ENCODE data around the gene POFUT2.

- TF ChIP-seq, protein P1, sequence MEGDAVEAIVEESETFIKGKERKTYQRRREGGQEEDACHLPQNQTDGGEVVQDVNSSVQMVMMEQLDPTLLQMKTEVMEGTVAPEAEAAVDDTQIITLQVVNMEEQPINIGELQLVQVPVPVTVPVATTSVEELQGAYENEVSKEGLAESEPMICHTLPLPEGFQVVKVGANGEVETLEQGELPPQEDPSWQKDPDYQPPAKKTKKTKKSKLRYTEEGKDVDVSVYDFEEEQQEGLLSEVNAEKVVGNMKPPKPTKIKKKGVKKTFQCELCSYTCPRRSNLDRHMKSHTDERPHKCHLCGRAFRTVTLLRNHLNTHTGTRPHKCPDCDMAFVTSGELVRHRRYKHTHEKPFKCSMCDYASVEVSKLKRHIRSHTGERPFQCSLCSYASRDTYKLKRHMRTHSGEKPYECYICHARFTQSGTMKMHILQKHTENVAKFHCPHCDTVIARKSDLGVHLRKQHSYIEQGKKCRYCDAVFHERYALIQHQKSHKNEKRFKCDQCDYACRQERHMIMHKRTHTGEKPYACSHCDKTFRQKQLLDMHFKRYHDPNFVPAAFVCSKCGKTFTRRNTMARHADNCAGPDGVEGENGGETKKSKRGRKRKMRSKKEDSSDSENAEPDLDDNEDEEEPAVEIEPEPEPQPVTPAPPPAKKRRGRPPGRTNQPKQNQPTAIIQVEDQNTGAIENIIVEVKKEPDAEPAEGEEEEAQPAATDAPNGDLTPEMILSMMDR (IDR thresholded peaks at IDR 0.05): no peak
- TF ChIP-seq POLR2A (IDR thresholded peaks at IDR 0.05): no peak
Observed at GRCh38 chr21:45215213-45215612, 72.5 kb downstream of the POFUT2 start.
